Small intestine (tissue), 16 donors: ENCODE data around the gene NOL12. TPM values are rescaled to one million over a fixed set of nuclear protein-coding genes. Genes with fewer than 3 reads are reported as not detected.
A peak's percentile ranks its signal among the peaks of the same experiment; 100 is the strongest.

Experiments
- DNase-seq, 2 donors: peaks; one replicate each; pipeline versions ENCODE4 v3.0.0 to v3.0.0-alpha.2; 2013
- FAIRE-seq: peaks from 2 replicates; lab custom pipeline; 2012; peaks lifted over from hg19 to GRCh38; lab: Jason Lieb, UNC
- H3K27ac ChIP-seq, 3 donors: one replicate each; pipeline ENCODE4 v1.5.1; 2013; ENCODE audit warnings: low read length in 2 of 3, mild to moderate bottlenecking in 2 of 3, control low read depth in 1 of 3, inconsistent platforms in 1 of 3, low read depth in 1 of 3, moderate library complexity in 1 of 3
- H3K27me3 ChIP-seq, 3 donors: one replicate each; pipeline ENCODE4 v1.6.1; 2013; ENCODE audit warnings: low read length in 3 of 3, inconsistent platforms in 1 of 3; ENCODE audit not compliant: control insufficient read depth in 3 of 3, insufficient read depth in 3 of 3
- H3K36me3 ChIP-seq, 3 donors: one replicate each; pipeline ENCODE4 v1.6.1; 2013; ENCODE audit warnings: low read length in 3 of 3, inconsistent platforms in 1 of 3, low read depth in 1 of 3, mild to moderate bottlenecking in 1 of 3, moderate library complexity in 1 of 3; ENCODE audit not compliant: control insufficient read depth in 3 of 3, insufficient read depth in 2 of 3
- H3K4me1 ChIP-seq, 3 donors: one replicate each; pipeline ENCODE4 v1.6.1; 2013; ENCODE audit warnings: low read length in 2 of 3, inconsistent platforms in 1 of 3, low read depth in 1 of 3, mild to moderate bottlenecking in 1 of 3, moderate library complexity in 1 of 3; ENCODE audit not compliant: control insufficient read depth in 3 of 3, insufficient read depth in 2 of 3
- H3K4me3 ChIP-seq, 3 donors: one replicate each; pipeline ENCODE4 v1.5.1; 2013; ENCODE audit warnings: low read length in 3 of 3, control low read depth in 1 of 3, inconsistent platforms in 1 of 3, low read depth in 1 of 3, mild to moderate bottlenecking in 1 of 3, moderate library complexity in 1 of 3
- H3K9me3 ChIP-seq, 2 donors: one replicate each; pipeline ENCODE4 v1.6.1; 2013; ENCODE audit warnings: low read depth in 1 of 2, low read length in 1 of 2; ENCODE audit not compliant: control insufficient read depth in 2 of 2, insufficient read depth in 1 of 2
- WGBS, 3 donors: extraction: QIAGEN DNeasy Blood & Tissue Kit; methylation state at CpG; one replicate each; pipeline ENCODE4 v1.1.7; 2013; 5-methylcytosine and 5-hydroxymethylcytosine counted together
- long read RNA-seq, 10 donors: transcript quantifications; one replicate each; lab custom pipeline, GENCODE V29; 2026
- polyA plus RNA-seq, 4 donors: library from polyadenylated mRNA; stranded (reverse) in 3 of 4; unstranded in 1 of 4; fragments of 200-250 nt in 3 of 4; fragments of 120-200 nt in 1 of 4; gene quantifications; one replicate each; pipeline versions ENCODE4 v1.2.1 to v1.2.3, GENCODE V29; 2013
- donor health status: healthy with polysubstance abuse.
- donor health status: control.
- donor health status: control.
- donor health status: Bipolar disorder and iron deficiency.
- donor health status: healthy.

The NOL12 gene, protein sequence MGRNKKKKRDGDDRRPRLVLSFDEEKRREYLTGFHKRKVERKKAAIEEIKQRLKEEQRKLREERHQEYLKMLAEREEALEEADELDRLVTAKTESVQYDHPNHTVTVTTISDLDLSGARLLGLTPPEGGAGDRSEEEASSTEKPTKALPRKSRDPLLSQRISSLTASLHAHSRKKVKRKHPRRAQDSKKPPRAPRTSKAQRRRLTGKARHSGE
- polyA plus RNA-seq = 10 to 100 TPM; 16.6 to 28.9 (median 23.3) TPM
- long read RNA-seq, donor 1, transcript NOL12-201 (6 exons, 2,854 nt) = minor isoform, 6 of 21 reads
- long read RNA-seq, donor 1, transcript NOL12-202 (7 exons, 945 nt) = major isoform, 7 of 21 reads
- long read RNA-seq, donor 1, partial matches to known transcripts = 6 of 21 reads
- long read RNA-seq, donor 1, other reads (novel, unspliced or antisense) = 0 of 21 reads
- long read RNA-seq, donor 2, partial matches to known transcripts = 6 of 10 reads
- long read RNA-seq, donor 2, other reads (novel, unspliced or antisense) = 0 of 10 reads
- long read RNA-seq, donor 3, transcript NOL12-202 (7 exons, 945 nt) = major isoform, 5 of 14 reads
- long read RNA-seq, donor 3, partial matches to known transcripts = 7 of 14 reads
- long read RNA-seq, donor 3, other reads (novel, unspliced or antisense) = 0 of 14 reads
- long read RNA-seq, donor 4 = 0 reads
- long read RNA-seq, donor 5, partial matches to known transcripts = 13 of 14 reads
- long read RNA-seq, donor 5, other reads (novel, unspliced or antisense) = 0 of 14 reads
- long read RNA-seq, donor 6, transcript NOL12-202 (7 exons, 945 nt) = major isoform, 12 of 13 reads
- long read RNA-seq, donor 6, partial matches to known transcripts = 0 of 13 reads
- long read RNA-seq, donor 6, other reads (novel, unspliced or antisense) = 0 of 13 reads
- long read RNA-seq, donor 7, transcript NOL12-202 (7 exons, 945 nt) = major isoform, 11 of 24 reads
- long read RNA-seq, donor 7, partial matches to known transcripts = 11 of 24 reads
- long read RNA-seq, donor 7, other reads (novel, unspliced or antisense) = 0 of 24 reads
- long read RNA-seq, donor 8, partial matches to known transcripts = 0 of 3 reads
- long read RNA-seq, donor 8, other reads (novel, unspliced or antisense) = 0 of 3 reads
- long read RNA-seq, donor 9, partial matches to known transcripts = 0 of 3 reads
- long read RNA-seq, donor 9, other reads (novel, unspliced or antisense) = 0 of 3 reads
- long read RNA-seq, donor 10, transcript NOL12-201 (6 exons, 2,854 nt) = minor isoform, 5 of 24 reads
- long read RNA-seq, donor 10, transcript NOL12-202 (7 exons, 945 nt) = major isoform, 10 of 24 reads
- long read RNA-seq, donor 10, partial matches to known transcripts = 9 of 24 reads
- long read RNA-seq, donor 10, other reads (novel, unspliced or antisense) = 0 of 24 reads

DNA sequence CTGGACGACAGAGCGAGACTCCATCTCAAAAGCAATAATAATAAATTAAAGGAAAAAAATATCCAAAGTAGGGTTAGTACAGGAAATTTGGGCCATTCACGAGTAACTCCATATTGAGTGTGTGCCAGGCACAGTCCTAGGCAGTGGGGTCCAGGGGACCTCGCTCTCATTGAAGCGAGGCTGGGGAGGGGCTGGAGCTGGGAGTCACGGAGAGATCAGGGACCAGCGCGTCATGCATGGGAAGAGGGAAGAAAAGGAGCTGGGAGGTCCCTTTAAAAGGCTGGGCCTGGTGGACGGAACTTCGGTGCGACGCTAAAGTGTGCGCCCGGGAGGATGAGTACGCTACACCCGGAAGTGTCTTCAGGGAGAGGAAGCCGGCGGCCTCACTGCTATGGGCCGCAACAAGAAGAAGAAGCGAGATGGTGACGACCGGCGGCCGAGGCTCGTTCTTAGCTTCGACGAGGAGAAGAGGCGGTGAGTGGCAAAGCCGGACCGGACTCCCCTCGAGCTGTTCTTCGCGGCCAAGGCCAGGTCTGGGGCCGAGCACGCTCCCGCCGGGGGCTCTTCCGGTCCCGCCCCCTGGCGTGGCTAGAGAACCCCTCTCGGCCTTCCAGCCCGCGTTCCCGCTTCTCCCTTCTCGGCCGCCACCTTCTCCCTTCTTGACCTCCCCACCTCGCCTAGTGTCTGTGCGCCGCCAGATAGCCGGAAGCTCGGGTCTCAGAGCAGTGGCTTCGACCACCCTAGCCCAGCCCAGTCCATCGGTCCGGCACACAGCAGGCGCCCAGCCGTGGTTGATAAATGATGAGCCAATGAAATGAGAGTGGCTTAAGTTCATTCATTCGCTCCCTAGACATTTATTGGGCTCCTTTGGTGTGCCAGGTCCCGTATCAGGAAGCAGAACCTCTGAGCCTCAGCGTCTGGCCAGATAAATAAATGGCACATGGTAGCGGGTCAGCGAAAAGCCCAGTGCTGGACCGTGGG lies at the start of gene NOL12:
TSS of gene NOL12 (plus strand) at position 342 of the 981 bp plus-strand sequence. CDS start at position 392, 50 bp downstream.
- Histone ChIP-seq H3K36me3 (peaks cover 6 to 32% (median 9%) of the 10 kb centered on the region in 3 donors), H3K27me3 (no peaks in the 10 kb centered on the region), H3K27ac (peak within 1 kb of the TSS; percentile 69 to 88 (median 81)), H3K9me3 (no peaks in the 10 kb centered on the region), H3K4me3 (peak within 1 kb of the TSS; percentile 74 to 80 (median 75)), H3K4me1 (peaks cover 4 to 23% (median 10%) of the 10 kb centered on the region in 3 donors)
- FAIRE-seq (no peak), DNase-seq (peak; percentile 93 to 96)
- WGBS, 3 donors = 1 to 3% (median 3%) methylated on average over 48 to 62 of the region's 62 CpGs

DNA sequence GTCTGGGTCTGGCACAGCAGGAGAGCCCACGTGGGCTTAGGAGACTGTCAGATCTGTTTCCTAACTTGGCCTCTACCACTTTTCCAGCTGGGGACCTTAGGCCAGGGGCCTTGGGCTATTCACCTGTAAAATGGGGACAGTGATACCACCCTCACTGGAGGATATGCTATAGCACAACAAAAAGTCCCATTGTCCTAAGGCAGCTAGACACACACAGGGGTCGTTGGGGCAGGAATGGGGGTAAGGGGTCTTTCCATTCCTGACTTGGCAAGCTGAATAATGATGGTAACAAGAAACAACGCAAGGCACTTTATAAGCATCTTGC lies 49.2 kb upstream of the NOL12 start:
- H3K27me3 ChIP-seq = no peaks in the 10 kb centered on the region
- H3K27ac ChIP-seq = peak overlapping the region; percentile 55 to 96 (median 72)
- no peak for DNase-seq
- no peaks in the 10 kb centered on the region for H3K9me3 ChIP-seq
- peaks cover 18 to 85% (median 30%) of the 10 kb centered on the region in 3 donors for H3K4me1 ChIP-seq
- H3K36me3 ChIP-seq = peaks cover 0 to 56% (median 0%) of the 10 kb centered on the region in 3 donors
- no peak overlapping the region for H3K4me3 ChIP-seq
- FAIRE-seq = no peak
- 46 to 61% (median 59%) methylated on average over 3 of the region's 3 CpGs for WGBS, 3 donors

DNA sequence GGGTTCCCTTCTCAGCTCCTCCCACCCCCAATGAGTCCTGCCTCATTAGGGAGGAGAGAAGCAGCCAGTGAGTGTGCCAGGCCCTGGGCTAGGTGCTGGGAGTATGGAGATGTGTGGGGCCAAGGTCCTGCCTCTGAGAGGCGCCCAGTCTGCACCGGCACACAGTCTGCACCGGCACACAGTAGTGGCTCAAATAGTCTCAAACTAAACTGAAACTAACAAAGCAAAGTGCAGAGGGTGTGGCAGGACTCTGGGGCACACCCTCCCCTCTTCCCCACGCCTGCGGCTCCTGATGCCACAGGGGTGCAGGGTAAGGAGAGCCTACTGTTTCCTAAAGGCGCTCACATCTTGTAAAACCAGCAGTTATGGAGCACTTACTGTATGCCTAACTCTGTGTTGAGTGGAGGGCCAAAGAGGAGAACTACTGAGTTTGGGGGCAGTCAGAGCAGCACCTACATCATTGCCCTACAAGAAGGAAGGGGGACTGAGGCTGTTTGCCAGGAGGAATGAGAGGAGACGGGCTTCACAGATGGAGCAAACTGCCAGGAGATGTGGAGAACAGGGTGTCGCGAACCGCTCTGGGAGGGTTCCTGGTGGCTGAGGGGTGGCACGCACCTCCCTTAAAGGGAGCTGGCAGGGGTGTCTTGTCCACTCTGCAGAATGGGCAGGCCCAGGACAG lies 47.6 kb upstream of the NOL12 start:
- peak overlapping the region; percentile 91 to 96 (median 92) for H3K27ac ChIP-seq
- no peak for FAIRE-seq

DNA sequence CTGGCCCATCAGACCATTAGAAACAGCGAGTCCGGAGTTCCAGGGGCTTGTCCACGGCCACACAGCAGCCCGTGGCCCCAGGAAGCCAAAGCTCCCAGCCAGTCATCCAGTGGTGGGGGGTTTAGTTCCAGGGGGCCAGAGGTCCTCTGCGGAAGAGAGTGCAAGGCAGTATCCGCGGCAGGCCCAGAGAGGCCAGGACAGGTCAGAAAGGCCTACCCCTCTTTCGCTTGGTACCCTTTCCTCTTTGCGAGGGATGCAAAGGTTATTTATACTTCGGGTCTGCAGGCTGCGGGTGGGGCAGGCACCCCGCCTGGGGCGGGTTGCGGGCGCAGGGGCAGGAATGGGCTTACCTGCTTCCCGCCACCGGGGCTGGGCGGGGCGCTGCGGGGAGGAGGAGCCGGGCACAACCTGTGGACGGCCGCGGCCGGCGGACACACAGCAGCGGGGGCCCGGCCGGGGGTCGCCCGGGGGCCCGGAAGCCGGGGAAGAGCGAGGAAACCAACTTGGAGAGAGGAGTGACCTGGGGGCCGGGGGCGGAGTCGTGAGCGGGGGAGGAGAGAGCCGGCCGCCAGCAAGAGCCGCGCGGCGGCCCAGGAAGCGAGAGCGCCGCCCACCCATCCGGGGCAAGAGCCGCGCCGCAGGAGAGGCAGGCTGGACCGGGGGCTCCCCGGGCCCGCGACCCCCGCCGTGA lies 46.9 kb upstream of the NOL12 start, which contains the start of gene SH3BP1:
TSS of gene SH3BP1 (plus strand) at position 600 of the 691 bp plus-strand sequence. CDS start 119 bp downstream, outside the sequence.
- 1 to 4% (median 2%) methylated on average over 27 to 57 of the region's 57 CpGs for WGBS, 3 donors
- Histone ChIP-seq H3K4me3 (peak within 1 kb of the TSS; percentile 68 to 81 (median 78)), H3K27ac (peak within 1 kb of the TSS; percentile 91 to 96 (median 92)), H3K27me3 (no peaks in the 10 kb centered on the region), H3K4me1 (peaks cover 9 to 78% (median 27%) of the 10 kb centered on the region in 3 donors), H3K36me3 (peaks cover 0 to 64% (median 0%) of the 10 kb centered on the region in 3 donors), H3K9me3 (no peaks in the 10 kb centered on the region)
- no peak for FAIRE-seq
- peak; percentile 72 to 84 for DNase-seq

More for the DNA sequence above, 47.6 kb upstream of the NOL12 start:
- DNase-seq = peak; percentile 93 to 98
- H3K36me3 ChIP-seq = peaks cover 0 to 58% (median 0%) of the 10 kb centered on the region in 3 donors
- H3K4me1 ChIP-seq = peaks cover 12 to 84% (median 30%) of the 10 kb centered on the region in 3 donors
- peak overlapping the region in 2 of 3 donors; percentile 78 to 81 for H3K4me3 ChIP-seq
- H3K27me3 ChIP-seq = no peaks in the 10 kb centered on the region
- 5 to 29% (median 19%) methylated on average over 11 of the region's 11 CpGs for WGBS, 3 donors
- H3K9me3 ChIP-seq = no peaks in the 10 kb centered on the region

DNA sequence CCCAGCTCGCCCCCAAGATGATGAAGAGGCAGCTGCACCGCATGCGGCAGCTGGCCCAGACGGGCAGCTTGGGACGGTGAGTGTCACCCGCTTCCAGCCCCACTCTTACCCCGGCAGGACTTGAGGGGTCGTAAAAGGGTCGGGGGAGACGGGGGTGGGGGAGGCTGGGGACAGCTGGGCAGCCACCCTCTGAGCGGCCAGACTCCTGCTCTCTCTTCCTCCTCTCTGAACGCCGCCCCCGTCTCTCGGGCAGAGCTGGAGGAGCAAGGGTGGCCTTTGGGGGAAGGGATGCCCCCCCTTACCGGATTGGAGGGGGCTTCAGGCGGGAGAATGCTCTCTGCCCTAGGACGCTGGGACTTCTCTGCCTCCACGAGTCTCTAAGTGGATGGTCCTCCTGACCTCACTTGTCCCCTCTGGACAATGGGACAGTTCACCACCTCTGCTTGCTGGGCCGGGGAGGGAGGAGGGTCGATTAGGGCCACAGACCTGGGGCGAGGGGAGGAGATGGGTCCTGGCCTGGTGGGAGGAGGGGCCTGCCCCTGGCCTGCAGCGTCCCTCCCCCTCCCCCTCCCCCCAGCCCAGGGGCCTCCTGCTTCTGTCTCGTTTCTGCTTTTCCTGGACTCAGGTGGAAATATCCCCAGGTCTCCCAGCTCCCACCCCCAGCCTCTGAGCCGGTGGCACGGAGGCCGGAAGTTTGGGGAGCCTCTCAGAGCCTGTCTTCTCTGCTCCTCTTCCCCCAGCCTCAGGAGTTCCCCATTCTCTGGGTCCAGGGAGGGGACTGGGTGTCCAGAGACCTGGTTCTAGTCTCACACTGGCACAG lies 46.2 kb upstream of the NOL12 start:
- 0 to 4% (median 1%) methylated on average over 18 to 27 of the region's 27 CpGs for WGBS, 3 donors
- peak overlapping the region; percentile 91 to 96 (median 92) for H3K27ac ChIP-seq
- peaks cover 5 to 71% (median 21%) of the 10 kb centered on the region in 3 donors for H3K4me1 ChIP-seq
- DNase-seq = peak in 1 of 2 donors; percentile 58
- peaks cover 2 to 68% (median 3%) of the 10 kb centered on the region in 3 donors for H3K36me3 ChIP-seq
- H3K4me3 ChIP-seq = peak overlapping the region; percentile 68 to 81 (median 78)
- H3K27me3 ChIP-seq = no peaks in the 10 kb centered on the region
- H3K9me3 ChIP-seq = no peaks in the 10 kb centered on the region
- FAIRE-seq = no peak
